Measurements from ENCODE around the gene WWOX.

DNA sequence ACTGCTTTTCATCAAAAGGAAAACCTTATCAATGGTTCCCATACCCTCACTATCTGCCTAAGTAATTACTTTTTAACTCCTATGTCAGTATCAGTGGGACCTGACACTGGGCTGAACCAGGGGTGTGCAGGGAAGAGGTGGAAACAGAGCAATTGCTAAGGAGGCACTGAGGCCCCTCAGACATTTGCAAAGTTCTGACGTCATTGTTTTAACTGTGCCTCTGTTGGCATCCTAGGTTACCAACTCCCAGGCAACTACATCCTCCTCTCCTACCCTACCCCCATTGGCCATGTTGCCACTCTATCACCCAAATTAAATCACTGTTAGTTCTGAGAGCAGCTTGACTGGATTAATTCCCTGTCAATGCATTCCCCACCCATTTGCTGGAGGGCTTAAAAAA, 8.0 kb upstream of the WWOX start:
- TF ChIP-seq CTCF (optimal IDR thresholded peaks at IDR 0.05 in 1 of 3, IDR thresholded peaks at IDR 0.05 in 1 of 3, conservative IDR thresholded peaks at IDR 0.05 in 1 of 3; ENCODE audit: extremely low read depth in 1 of 3, insufficient read depth in 2 of 3, low read length in 3 of 3) (no peak), EZH2 (IDR thresholded peaks at IDR 0.05; ENCODE audit: low read length) (no peak)

All from keratinocyte (primary cell).